ENCODE measurements around the gene PROB1. TPM values are rescaled to one million over a fixed set of nuclear protein-coding genes. Genes with fewer than 3 reads are reported as not detected.

Gene PROB1
- total RNA-seq, 1 donor from 2014 or later, result 0.53 TPM

- Histone ChIP-seq H3K27me3 (ENCODE audit: control insufficient read depth, insufficient read depth, low read length) (no peaks in the 10 kb centered on the region), H3K36me3 (ENCODE audit: control insufficient read depth, insufficient read depth, low read length) (no peaks in the 10 kb centered on the region), H3K4me3 (ENCODE audit: low read depth, low read length) (no peak overlapping the region)
- no peak for DNase-seq (ENCODE audit: low read depth)
- TF ChIP-seq CTCF (IDR thresholded peaks at IDR 0.05; ENCODE audit: insufficient read depth, low read length, severe bottlenecking), result no peak
- FAIRE-seq, result no peak
These were observed 4.7 kb upstream of the PROB1 start for GRCh38 chr5:139399501-139400121.

DNA sequence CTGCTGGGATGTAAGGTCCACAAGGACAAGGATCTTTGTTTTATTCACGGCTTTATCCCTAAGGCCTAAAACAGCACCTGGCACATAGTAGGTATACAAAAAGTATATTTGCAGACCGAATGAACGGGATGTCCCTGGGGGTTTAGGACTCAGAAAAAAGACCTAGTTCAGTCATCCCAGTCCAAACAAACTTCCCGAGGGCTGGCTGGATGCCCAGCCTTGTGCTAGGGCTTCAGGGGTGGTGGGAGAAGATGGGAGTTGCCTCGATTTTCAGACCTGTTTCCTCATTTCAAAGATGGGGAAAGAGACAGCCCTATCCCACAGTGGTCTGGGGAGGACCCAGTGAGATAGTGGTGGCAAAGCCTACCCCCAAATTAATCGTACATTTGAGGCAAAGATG is 3.0 kb upstream of the PROB1 start:
- no peak overlapping the region for H3K4me3 ChIP-seq (ENCODE audit: low read depth, low read length)
- no peaks in the 10 kb centered on the region for H3K27me3 ChIP-seq (ENCODE audit: control insufficient read depth, insufficient read depth, low read length)
- DNase-seq (ENCODE audit: low read depth) (no peak), FAIRE-seq (no peak)
- no peak for TF ChIP-seq CTCF (IDR thresholded peaks at IDR 0.05; ENCODE audit: insufficient read depth, low read length, severe bottlenecking)
- H3K36me3 ChIP-seq (ENCODE audit: control insufficient read depth, insufficient read depth, low read length), result no peaks in the 10 kb centered on the region

- DNase-seq (ENCODE audit: low read depth) (no peak), FAIRE-seq (no peak)
- TF ChIP-seq CTCF (IDR thresholded peaks at IDR 0.05; ENCODE audit: insufficient read depth, low read length, severe bottlenecking), result no peak
- no peaks in the 10 kb centered on the region for H3K27me3 ChIP-seq (ENCODE audit: control insufficient read depth, insufficient read depth, low read length)
- H3K36me3 ChIP-seq (ENCODE audit: control insufficient read depth, insufficient read depth, low read length), result no peaks in the 10 kb centered on the region
- H3K4me3 ChIP-seq (ENCODE audit: low read depth, low read length), result no peak overlapping the region
These were observed 1.8 kb upstream of the PROB1 start for GRCh38 chr5:139396691-139397090.

GRCh38 chr5:139395844-139396640 is 1.1 kb upstream of the PROB1 start:
- TF ChIP-seq CTCF (IDR thresholded peaks at IDR 0.05; ENCODE audit: insufficient read depth, low read length, severe bottlenecking), result no peak
- FAIRE-seq, result no peak
- no peaks in the 10 kb centered on the region for H3K36me3 ChIP-seq (ENCODE audit: control insufficient read depth, insufficient read depth, low read length)
- H3K4me3 ChIP-seq (ENCODE audit: low read depth, low read length), result no peak overlapping the region
- no peaks in the 10 kb centered on the region for H3K27me3 ChIP-seq (ENCODE audit: control insufficient read depth, insufficient read depth, low read length)
- no peak for DNase-seq (ENCODE audit: low read depth)

- Histone ChIP-seq H3K36me3 (ENCODE audit: control insufficient read depth, insufficient read depth, low read length) (no peaks in the 10 kb centered on the region), H3K4me3 (ENCODE audit: low read depth, low read length) (peak overlapping the region; percentile 43), H3K27me3 (ENCODE audit: control insufficient read depth, insufficient read depth, low read length) (no peaks in the 10 kb centered on the region)
- FAIRE-seq, result no peak
- no peak for DNase-seq (ENCODE audit: low read depth)
- peak; percentile 57 for TF ChIP-seq CTCF (IDR thresholded peaks at IDR 0.05; ENCODE audit: insufficient read depth, low read length, severe bottlenecking)
These were observed 716 bp downstream of the PROB1 start for GRCh38 chr5:139394123-139394653.

All from bronchial epithelial cell (primary cell).